Stimulated activated CD8-positive, alpha-beta memory T cell treated with anti-CD3 and anti-CD28 coated beads, Interleukin-15, amount 100 ng/mL, for 1 hour (primary cell): Measurements from ENCODE around the gene CDH15.
"Not testable (repeated sequence)": the region's sequence is repeated elsewhere in the genome, so short reads cannot be mapped to it uniquely, and the experiment has no call there.

Experiments
- DNase-seq: peaks from one replicate; pipeline ENCODE4 v3.0.0-alpha.2; 2020; ENCODE audit warnings: low read depth

The CDH15 gene

DNA sequence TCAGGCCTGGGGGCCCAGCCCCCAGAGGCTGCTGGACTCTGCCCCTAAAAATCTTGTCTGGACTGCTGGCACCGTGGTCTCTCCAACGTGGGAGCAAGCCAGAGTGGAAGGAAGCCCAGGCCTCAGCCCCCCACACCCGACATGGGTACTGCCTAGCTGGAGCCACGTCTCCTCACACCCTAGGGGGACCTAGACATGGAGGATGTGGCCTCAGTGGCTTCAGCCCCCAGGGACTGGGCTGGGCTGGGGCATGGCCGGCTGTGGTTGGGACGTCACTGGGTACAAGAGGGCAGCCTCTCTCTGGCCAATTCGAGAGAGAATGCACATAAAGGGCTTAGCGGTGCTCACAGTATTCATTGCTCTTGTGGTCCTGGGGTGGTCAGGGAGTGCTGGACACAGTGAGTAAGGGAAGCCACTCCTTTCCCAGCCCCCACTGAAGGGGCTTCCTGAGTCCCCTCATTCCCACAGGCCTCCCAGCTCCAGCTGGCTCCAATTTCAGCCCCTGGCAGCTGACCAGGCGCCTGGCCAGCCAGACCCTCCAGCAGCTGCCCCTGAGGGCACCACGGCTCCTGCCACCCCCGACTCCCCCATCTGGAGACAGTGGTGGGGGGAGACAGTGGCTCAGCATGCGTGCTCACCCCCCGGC is 1.1 kb downstream of the CDH15 start:
- no peak for DNase-seq

DNA sequence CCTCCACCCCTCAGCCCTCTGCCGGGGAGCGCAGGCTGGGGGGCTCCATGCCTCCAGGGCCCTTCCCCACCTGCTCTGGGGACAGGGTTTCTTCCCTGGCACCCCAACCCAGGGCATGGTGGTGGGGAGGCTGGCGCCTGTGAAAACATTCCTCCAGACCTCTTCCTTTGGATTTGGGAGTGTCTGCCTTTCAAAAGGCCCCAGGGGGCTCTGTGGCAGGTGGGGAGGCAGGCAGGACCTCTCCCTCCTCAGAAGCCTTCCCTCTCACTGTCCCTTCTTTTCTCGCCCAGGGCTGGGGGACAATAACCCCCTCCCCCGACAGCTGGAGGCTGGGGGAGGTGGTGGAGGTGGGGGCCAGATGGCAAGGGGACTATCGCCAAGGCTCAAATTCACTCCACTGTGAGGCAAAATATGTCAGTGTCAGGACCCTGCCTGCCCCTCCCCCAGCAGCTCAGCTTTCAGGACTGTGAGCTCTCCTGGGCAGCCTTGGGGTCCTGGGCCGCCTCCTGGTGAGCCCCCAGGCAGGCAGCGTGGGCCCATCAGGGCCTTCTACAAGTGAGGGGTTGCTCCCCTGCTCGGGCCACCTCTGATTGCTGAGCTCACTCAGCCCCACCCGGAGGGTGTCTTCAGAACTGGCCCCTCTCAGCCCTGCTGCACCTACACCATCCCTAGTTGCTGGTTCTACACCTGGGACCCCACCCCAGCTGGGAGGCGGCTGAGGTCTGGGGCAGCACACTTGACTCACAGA is 1.8 kb downstream of the CDH15 start:
- no peak for DNase-seq

DNA sequence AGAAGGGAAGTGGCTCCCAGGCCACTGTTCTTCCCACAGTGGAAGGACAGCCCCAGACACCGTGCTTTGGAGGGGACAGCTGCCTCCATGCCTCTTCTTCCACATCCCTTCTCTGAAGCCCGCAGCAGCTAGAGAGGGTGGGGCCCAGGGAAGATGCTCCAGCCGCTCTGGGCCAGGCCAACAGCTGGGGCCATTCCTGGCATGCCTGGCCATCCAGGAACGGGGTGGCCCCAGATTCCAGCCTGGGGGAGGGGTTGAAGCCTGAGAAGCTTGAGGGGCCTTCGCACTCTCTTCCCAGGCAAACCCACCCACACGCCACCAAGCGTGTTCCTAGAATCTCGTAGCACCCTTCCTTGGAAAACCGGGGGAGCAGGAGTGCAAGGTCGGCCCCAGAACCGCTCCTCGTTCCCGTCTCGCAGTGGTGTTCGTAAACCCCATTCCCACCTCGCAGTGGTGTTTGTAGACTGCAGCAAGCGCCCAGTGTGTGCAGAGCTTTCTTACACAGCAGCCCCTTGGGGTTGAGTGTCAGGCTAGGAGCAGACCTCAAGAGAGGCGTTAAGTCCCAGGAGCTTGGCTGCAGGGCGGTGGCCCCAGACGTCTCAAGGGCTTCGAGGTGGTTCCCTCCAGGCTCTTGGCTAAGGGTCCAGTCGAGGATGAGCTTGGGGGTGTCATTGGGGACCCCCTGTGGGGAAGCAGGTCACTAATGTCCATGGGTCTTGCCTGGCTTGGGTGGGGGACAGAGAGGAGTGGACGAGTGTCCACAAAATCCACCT is 2.7 kb downstream of the CDH15 start:
- no peak for DNase-seq

DNA sequence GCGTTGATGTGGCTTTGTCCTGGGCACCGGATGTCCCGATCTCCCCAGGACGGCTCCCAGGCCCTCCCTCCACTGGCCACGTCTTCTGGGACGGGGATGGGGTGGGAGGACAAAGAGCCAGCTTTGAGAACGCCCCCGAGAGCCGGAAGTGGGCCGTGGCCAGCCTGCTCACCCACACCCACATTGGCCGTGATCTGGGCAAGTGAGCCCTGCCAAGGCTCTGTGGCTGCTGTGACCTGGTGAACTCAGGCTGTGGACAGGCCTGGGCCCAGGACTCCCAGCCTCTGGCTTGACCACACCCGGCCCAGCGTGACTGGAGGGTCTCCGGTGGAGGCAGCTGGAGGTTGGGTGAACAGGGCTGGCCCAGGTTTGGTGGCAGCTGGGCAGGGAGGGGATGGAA is 3.3 kb downstream of the CDH15 start:
- no peak for DNase-seq

DNA sequence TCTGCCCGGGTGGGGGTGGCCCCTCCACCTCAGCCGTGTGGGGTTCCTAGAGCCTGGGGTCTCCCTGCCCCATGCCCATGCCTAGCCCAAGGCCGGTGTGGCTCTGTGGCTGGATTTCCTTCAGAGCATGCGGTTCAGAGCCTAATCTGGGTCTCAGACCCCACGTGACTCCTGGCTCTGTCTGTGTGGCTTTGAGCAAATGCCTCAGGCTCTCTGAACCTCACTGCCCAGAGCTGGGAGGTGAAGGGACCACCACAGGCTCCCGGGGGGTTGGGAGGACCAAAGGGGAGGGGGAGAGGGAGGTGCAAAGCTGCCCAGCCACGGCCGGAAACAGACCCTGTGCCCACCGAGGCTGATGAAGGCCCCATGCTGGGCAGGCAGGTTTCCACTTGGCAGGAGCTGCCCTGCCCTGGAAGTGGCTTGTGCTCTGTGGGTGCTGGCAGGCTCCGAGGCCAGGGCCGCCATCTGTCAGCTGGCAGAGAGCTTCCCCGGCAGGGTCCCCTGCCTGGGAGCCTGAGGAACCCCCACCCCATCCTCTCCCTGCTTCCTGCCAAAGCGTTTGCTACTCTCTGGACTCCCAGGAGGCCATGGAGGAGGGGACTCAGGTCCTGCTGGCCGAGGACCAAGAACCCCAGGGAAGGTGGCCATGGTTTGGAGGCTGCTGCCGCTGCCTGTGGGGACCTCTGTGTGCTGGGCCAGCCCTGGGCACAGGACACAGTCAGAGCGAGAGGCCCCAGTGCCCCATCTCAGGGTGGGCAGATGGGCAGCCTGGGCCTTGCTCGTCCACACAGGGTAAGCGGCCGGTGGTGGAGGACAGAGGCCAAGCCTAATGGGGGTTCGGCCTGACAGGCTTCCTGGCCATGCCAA is 4.0 kb downstream of the CDH15 start:
- no peak for DNase-seq

DNA sequence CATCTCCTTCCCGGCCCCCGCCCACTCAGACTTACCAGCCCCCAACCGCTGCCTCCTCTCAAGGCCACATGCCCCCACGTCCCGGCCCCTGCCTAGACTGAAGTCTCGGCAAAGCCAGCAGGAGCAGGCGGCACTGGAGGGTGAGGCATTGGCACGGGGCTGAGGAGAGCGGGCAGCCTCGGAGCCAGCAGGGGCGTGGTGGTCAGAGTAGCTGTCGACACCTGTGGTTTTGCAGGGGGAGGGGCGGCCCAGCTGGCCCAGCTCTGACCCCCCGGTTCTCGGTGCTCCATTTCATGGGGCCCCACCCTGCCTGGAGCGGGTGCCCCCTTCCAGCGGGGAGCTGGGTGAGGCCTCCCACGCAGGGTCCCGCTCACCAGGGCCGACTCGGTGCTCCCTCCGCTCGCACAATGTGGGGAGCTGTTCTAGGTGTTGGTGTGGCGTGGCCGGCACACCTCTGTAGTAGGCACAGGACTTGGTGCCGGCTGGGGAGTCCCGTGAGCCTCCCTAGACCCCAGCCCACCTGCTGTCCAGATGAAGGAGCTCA is 4.7 kb downstream of the CDH15 start:
- DNase-seq, result no peak

DNA sequence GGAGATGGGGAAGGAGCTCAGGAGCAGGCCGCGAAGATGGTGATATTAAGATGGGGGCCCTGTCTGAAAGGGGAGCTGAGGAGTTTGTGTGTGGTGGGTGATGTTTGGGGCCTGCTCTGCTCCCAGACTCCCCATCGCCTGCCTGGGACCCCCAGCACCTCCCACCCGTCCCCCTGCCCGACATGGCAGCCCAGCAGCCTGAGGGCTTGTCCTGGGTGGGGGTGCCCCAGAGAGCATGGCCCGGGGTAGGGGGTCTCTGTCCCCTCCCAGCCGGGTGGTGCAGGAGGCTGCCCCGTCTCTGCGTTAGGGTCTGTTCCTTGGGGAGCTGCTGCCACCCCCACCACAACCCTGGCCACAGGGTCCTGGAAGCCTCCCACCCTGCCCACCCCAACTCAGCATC is 5.2 kb downstream of the CDH15 start:
- DNase-seq, result no peak

DNA sequence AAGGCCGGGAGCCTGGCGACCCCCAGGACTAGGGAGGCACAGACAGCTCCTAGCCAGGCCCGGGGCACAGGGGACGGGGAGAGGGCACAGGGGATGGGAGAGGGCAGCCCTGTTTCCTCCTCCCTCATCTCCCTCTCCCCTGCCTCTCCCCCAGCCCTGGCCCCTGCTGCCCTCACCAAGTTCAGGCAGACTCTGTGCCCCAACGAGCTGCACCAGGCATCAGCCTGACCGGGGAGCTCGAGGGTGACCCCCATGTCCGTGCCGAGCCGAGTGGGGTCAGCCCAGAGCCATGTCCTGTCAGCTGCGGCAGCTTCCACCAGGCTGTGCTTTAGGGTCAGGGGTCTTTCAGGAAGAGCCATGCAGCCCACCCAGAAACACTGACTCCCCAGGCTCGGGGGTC is 6.0 kb downstream of the CDH15 start:
- no peak for DNase-seq

DNA sequence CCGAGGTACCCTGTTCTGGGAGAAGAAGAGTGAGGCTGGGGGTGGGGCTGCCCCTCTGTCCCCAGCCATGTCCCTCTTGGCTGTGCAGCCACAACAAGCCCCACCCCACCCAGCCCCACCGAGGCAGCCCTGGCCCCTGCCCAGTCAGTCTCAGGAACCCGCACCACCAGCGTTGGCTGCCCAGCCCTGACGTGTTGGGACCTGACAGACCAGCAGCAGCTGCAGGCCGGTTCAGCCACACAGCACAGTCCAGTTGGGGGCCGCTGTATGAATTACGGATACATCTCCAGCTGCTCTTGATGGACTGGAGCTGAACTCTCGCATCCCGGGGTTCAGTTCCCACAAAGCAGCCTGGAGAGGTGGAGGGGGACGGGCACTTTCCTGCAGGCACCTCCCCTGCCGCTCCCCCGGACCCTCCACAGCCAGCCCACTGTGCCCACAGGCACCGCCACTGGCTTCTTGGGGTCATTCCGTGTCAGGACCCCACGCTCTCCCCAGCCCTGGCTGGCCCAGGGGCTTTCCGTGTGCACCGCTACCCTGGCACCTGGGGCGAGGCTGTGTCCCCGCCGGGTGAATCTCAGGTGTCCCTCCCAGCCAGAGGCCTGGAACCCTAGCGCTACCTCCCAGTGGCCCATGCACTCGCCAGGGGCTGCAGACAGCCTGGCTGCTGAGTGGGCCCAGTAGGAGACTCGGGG is 7.1 kb downstream of the CDH15 start:
- DNase-seq, result no peak

DNA sequence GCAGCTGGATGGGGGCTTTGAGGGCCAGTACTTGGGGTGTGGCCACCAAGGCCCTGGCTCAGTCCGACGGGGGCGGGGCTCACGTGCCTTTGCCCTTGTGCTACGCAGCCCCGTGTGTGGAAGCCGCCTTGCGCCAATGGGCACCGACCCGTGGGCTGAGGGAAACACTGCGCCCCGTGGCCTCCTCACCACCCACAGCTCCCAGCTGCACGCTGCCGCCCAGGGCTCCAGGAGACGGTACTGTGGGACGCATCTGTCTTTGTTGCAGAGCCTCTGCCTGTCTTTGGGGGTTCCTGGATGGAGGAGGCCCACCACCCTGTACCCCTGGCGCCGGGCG is 7.6 kb downstream of the CDH15 start:
- DNase-seq, result no peak

DNA sequence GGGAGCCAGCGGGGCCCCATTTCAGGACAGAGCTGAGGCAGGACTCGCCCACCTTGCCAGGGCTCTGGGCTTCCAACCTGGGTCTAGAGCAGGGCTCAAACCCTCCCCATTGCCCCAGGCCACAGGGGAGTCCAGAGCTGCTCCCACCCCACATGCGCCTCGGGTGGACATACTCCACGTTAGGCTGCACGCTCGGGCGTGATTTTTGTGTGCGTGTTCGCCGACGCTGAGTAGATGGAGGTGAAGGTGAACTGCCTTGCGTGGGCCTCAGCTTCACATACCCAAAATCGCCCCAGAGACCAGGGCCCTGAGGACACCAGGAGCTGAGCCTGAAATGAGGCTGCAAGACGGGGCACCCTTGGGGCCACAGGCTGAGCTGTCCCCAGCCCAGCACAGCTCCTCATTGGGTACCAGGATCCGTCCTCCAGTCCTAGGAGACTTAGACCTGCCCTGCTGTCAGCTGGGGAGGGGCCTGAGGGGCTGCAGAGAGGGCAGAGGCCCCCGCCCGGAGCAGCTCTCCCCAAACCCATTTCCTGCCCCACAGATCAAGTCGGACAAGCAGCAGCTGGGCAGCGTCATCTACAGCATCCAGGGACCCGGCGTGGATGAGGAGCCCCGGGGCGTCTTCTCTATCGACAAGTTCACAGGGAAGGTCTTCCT is 8.2 kb downstream of the CDH15 start:
- DNase-seq, result no peak

DNA sequence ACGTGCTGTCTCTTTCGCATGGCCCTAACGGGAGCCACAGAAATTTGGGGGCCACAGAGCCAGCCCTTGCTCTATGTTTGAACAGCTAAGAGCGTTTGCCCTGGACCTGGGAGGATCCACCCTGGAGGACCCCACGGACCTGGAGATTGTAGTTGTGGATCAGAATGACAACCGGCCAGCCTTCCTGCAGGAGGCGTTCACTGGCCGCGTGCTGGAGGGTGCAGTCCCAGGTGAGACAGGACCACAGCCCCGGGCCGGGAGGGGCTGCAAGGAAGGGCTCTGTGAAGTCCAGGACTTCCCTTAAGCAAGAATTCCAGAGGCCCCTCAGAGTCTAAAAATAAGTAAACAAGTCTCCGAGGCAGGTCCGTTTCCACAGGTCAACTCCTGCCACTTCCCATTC is 11.9 kb downstream of the CDH15 start:
- DNase-seq, result no peak

DNA sequence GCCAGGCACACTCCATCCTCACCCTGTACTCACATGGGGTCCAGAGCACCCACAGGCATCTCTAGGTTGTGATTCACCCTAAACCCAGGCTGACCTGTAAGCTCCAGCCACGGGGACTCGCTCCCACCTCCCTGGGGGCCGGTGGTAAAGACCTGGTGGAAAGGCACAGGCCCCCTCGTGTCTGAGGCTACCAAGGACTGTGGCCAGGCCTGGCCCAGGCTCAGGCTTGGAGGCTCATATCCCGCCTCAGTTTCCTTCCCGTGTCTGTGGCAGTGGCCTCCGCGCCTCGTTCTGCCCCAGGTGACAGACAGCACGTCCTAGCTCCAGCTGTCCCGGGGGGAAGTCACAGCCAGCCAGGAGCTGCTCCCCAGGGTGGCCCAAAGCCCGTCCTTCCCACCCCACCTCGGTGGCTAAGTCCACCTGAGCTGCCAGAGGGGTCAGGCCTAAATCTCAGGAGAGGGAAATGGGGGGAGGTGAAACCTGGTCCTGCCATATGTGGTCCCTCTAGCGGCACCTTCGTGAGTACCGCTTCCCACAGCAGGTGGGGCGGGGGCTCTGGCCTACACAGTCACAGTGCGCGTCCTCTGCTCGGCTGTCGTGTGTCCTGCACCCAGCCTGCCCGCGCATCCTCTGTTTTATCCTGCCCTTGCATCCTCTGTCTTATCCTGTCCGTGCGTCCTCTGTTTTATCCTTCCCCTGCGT is 12.6 kb downstream of the CDH15 start:
- no peak for DNase-seq

DNA sequence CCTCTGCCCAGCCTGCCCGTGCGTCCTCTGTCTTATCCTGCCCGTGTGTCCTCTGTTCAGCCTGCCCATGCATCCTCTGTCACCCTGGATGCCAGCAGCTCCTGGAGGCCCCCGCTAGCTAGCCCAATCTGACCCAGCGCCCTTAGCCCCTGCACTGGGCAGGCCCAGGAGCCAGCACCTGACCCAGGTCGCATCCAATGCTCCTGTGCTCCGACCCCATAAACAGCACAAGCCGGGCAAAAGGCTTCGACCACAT is 13.1 kb downstream of the CDH15 start:
- DNase-seq, result no peak

DNA sequence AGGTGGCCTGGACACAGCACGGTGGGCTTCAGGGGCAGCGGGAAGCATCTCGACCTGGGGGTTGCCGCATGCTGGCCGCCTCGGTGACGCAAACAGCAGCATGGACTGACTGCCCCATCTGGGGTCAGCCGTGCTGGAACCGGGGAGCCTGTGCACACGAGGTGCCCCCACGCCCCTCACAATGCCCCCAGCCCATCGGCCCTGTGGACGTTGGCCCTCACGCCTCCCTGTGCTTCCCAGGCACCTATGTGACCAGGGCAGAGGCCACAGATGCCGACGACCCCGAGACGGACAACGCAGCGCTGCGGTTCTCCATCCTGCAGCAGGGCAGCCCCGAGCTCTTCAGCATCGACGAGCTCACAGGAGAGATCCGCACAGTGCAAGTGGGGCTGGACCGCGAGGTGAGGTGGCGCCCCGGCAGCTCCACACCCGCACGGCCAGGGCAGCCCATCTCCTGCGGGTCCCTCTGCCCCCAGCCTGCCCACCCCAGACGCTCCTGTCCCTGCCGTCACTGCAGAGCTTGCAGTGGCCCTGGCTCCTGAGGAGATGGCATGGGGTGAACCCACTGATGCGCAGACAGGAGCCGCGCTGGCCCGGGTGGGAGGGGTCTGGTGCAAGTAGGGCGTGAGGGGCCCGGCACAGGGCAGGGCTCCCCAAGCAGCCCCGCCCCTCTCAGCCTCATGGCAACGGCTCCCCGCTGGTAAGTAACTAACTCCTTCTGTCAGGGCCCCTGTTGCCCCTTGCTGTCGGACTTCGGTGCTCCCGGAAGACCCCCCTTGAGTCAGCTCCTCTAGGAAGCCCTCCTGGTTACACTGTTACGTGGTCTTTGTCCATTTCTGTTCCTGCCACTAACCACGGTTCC is 13.6 kb downstream of the CDH15 start:
- DNase-seq, result no peak

DNA sequence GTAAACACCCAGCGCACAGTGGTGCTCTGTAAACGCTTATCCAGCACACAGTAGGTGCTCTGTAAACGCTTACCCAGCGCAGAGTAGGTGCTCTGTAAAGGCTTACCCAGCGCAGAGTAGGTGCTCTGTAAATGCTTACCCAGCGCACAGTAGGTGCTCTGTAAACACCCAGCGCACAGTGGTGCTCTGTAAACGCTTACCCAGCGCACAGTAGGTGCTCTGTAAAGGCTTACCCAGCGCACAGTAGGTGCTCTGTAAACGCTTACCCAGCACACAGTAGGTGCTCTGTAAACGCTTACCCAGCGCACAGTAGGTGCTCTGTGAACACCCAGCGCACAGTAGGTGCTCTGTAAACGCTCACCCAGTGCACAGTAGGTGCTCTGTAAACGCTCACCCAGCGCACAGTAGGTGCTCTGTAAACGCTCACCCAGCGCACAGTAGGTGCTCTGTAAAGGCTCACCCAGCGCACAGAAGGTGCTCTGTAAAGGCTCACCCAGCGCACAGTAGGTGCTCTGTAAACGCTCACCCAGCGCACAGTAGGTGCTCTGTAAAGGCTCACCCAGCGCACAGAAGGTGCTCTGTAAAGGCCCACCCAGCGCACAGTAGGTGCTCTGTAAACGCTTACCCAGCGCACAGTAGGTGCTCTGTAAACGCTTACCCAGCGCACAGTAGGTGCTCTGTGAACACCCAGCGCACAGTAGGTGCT is 14.5 kb downstream of the CDH15 start:
- DNase-seq, result not testable (repeated sequence)

DNA sequence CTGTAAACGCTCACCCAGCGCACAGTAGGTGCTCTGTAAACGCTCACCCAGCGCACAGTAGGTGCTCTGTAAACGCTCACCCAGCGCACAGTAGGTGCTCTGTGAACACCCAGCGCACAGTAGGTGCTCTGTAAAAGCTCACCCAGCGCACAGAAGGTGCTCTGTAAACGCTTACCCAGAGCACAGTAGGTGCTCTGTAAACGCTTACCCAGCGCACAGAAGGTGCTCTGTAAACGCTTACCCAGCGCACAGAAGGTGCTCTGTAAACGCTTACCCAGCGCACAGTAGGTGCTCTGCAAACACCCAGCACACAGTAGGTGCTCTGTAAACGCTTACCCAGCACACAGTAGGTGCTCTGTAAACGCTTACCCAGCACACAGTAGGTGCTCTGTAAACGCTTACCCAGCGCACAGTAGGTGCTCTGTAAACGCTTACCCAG is 15.1 kb downstream of the CDH15 start:
- not testable (repeated sequence) for DNase-seq

DNA sequence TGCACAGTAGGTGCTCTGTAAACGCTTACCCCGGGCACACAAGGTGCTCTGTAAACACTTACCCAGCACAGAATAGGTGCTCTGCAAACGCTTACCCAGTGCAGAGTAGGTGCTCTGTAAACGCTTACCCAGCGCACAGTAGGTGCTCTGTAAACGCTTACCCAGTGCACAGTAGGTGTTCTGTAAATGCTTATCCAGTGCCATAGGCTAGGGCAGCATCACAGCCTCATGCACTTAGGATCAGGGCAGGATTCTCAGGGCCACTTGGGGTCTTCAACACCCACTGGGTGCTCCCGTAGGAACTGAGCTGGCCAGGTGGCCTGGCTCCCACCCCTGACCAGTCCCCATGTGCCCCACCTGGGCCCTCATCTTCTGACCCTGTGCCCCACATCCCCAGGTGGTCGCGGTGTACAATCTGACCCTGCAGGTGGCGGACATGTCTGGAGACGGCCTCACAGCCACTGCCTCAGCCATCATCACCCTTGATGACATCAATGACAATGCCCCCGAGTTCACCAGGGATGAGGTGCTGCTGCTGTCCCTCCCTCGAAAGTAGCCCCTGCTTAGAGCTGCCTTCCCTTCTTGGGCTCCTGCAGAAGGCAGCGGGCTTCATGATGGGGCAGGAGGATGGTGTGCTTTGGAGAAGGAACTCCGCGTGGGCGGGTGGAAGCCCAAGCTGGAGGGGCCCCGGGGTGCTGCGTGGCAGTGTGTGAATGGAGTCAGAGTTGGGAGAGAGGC is 15.7 kb downstream of the CDH15 start:
- DNase-seq, result no peak
